Vagina (tissue), 2 donors: ENCODE results near the gene SLC2A9. TPM values are rescaled to one million over a fixed set of nuclear protein-coding genes. Genes with fewer than 3 reads are reported as not detected.

ENCODE experiments used
- DNase-seq, 2 donors: peaks; one replicate each; pipeline ENCODE4 v3.0.0-alpha.2; 2017; ENCODE audit errors: extremely low spot score in 2 of 2
- H3K27ac ChIP-seq: fragments of 200-600 bp; sonication (generic); one replicate; pipeline ENCODE4 v1.5.1; 2019
- H3K27me3 ChIP-seq: fragments of 200-600 bp; sonication (generic); one replicate; pipeline ENCODE4 v1.5.1; 2019
- H3K36me3 ChIP-seq, 2 donors: fragments of 200-600 bp; sonication (generic); one replicate each; pipeline ENCODE4 v1.5.1; 2017 to 2019
- H3K4me1 ChIP-seq: fragments of 200-600 bp; sonication (generic); one replicate; pipeline ENCODE4 v1.5.1; 2019
- H3K4me3 ChIP-seq, 2 donors: fragments of 200-600 bp; sonication (generic); 1 replicate in 1 of 2; 2 replicates in 1 of 2; pipeline ENCODE4 v1.5.1; 2016 to 2019
- H3K9me3 ChIP-seq: fragments of 200-600 bp; sonication (generic); one replicate; pipeline ENCODE4 v1.5.1; 2019
- CTCF ChIP-seq, 3 experiments: fragments of 450-650 bp in 2 of 3; fragments of 200-600 bp in 1 of 3; sonication (generic) in 1 of 3; IDR thresholded peaks; one replicate each; pipeline ENCODE4 v1.5.1; 2017 to 2019; ENCODE audit warnings: antibody characterized with exemption in 3 of 3, mild to moderate bottlenecking in 2 of 3, moderate library complexity in 2 of 3
- POLR2A ChIP-seq, 2 donors: fragments of 450-650 bp; IDR thresholded peaks; one replicate each; pipeline ENCODE4 v1.6.1; 2017; ENCODE audit warnings: antibody characterized with exemption in 2 of 2, mild to moderate bottlenecking in 2 of 2, moderate library complexity in 2 of 2
- POLR2AphosphoS5 ChIP-seq, 2 donors: sonication (generic); formaldehyde crosslinking; IDR thresholded peaks; one replicate each; pipeline ENCODE4 v1.9.0; 2017; ENCODE audit warnings: antibody characterized with exemption in 2 of 2, mild to moderate bottlenecking in 2 of 2, low read depth in 1 of 2; ENCODE audit not compliant: insufficient read depth in 1 of 2
- intact Hi-C: fragments of 100-400 bp; cut with DNase I; formaldehyde crosslinking; loops from one replicate; pipeline ENCODE4 v1.15.1; 2023
- total RNA-seq: library from RNA; depleted of rRNA; stranded (reverse); fragments of >200 nt; gene quantifications from one replicate; pipeline ENCODE4 v1.2.3, GENCODE V29; 2016

Gene SLC2A9
- total RNA-seq, 1 donor from 2014 or later, result 7.9 TPM

- no peak overlapping the region for H3K27ac ChIP-seq
- no peaks in the 10 kb centered on the region for H3K36me3 ChIP-seq
- no peaks in the 10 kb centered on the region for H3K9me3 ChIP-seq
- intact Hi-C loops, result no loop called here
- no peak for DNase-seq
- no peaks in the 10 kb centered on the region for H3K4me1 ChIP-seq
- no peak overlapping the region for H3K4me3 ChIP-seq
- no peaks in the 10 kb centered on the region for H3K27me3 ChIP-seq
- TF ChIP-seq CTCF (IDR thresholded peaks at IDR 0.05) (no peak), POLR2A (IDR thresholded peaks at IDR 0.05) (no peak), POLR2AphosphoS5 (IDR thresholded peaks at IDR 0.05; ENCODE audit: insufficient read depth in 1 of 2, low read depth in 1 of 2) (no peak)
These were observed 102.8 kb downstream of the SLC2A9 start for GRCh38 chr4:9918484-9918883.

DNA sequence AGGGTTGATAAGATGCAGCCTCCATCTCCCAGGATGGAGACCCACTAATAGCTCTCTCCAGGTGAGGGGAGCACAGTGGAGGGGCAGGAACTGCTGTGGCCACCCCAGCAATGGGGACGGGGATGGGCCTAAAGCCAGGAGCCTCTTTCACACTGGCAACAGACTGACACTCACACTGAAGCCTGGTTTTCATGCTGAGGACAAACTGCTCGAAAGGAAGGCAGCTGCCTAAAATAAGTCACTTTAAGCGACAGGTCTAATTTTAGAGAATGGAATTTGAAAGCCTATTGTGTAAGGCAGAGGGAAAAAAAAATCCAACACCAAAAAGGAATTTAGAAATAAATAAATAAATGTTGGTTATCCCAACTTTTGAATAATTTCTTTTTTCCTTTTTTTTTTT is 104.4 kb downstream of the SLC2A9 start:
- DNase-seq, result no peak
- TF ChIP-seq CTCF (IDR thresholded peaks at IDR 0.05), result no peak
- TF ChIP-seq POLR2A (IDR thresholded peaks at IDR 0.05), result no peak
- TF ChIP-seq POLR2AphosphoS5 (IDR thresholded peaks at IDR 0.05; ENCODE audit: insufficient read depth in 1 of 2, low read depth in 1 of 2), result no peak

GRCh38 chr4:9916346-9916745 is 105.0 kb downstream of the SLC2A9 start:
- intact Hi-C loops, result no loop called here
- Histone ChIP-seq H3K4me1 (no peaks in the 10 kb centered on the region), H3K27ac (no peak overlapping the region), H3K27me3 (no peaks in the 10 kb centered on the region), H3K36me3 (no peaks in the 10 kb centered on the region), H3K9me3 (no peaks in the 10 kb centered on the region), H3K4me3 (no peak overlapping the region)
- TF ChIP-seq CTCF (IDR thresholded peaks at IDR 0.05), result no peak
- TF ChIP-seq POLR2A (IDR thresholded peaks at IDR 0.05), result no peak
- no peak for TF ChIP-seq POLR2AphosphoS5 (IDR thresholded peaks at IDR 0.05; ENCODE audit: insufficient read depth in 1 of 2, low read depth in 1 of 2)
- DNase-seq, result no peak

More for the DNA sequence above, 104.4 kb downstream of the SLC2A9 start:
- H3K4me3 ChIP-seq, result no peak overlapping the region
- no peaks in the 10 kb centered on the region for H3K36me3 ChIP-seq
- no peaks in the 10 kb centered on the region for H3K4me1 ChIP-seq
- no peaks in the 10 kb centered on the region for H3K27me3 ChIP-seq
- no peaks in the 10 kb centered on the region for H3K9me3 ChIP-seq
- intact Hi-C loops, result no loop called here
- no peak overlapping the region for H3K27ac ChIP-seq

DNA sequence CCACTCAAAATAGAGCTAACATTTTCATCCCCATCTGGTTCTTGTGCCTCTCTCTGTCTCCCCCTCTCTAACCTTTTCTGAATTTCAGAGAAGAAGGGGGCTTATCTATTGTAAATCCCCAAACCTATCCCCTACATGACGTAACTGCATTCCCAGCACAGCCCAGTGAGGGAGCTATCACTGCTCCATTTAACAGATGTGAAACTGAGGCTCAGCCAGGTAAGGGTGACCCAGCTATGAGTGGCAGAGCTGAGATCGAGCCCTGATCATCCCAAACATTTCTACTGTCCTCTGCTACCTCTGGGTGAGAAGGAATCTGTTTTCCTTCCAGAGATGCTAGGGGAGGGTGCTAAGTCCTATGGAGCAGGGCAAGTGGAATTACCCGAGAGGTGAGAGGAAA is 107.5 kb downstream of the SLC2A9 start:
- no peaks in the 10 kb centered on the region for H3K27me3 ChIP-seq
- no peak for DNase-seq
- H3K9me3 ChIP-seq, result no peaks in the 10 kb centered on the region
- H3K36me3 ChIP-seq, result no peaks in the 10 kb centered on the region
- H3K4me1 ChIP-seq, result no peaks in the 10 kb centered on the region
- intact Hi-C loops, result no loop called here
- TF ChIP-seq POLR2AphosphoS5 (IDR thresholded peaks at IDR 0.05; ENCODE audit: insufficient read depth in 1 of 2, low read depth in 1 of 2) (no peak), POLR2A (IDR thresholded peaks at IDR 0.05) (no peak)
- H3K4me3 ChIP-seq, result no peak overlapping the region
- no peak overlapping the region for H3K27ac ChIP-seq

DNA sequence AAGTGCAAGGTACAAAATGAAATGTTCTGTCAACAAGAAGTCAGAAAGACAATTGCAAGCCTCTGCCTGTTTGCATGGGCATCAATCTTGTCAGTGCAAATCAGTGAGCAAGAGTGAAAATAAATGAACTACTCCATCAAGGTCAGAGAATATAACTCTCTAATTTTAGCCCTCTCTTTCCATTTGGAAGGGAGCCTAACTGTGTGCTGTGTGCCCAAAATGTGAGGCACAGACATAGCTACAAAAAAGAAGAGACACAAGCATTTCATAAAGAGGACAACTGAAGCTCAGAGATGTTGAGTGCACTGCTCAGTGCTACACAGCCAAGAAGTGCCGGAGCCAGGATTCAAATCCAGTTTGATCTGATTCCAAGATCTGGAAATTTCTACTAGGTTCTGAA is 114.3 kb downstream of the SLC2A9 start:
- Histone ChIP-seq H3K9me3 (no peaks in the 10 kb centered on the region), H3K4me1 (no peaks in the 10 kb centered on the region), H3K4me3 (no peak overlapping the region), H3K36me3 (no peaks in the 10 kb centered on the region), H3K27ac (no peak overlapping the region), H3K27me3 (no peaks in the 10 kb centered on the region)
- DNase-seq, result no peak
- TF ChIP-seq CTCF (IDR thresholded peaks at IDR 0.05), result no peak
- TF ChIP-seq POLR2A (IDR thresholded peaks at IDR 0.05), result no peak
- no peak for TF ChIP-seq POLR2AphosphoS5 (IDR thresholded peaks at IDR 0.05; ENCODE audit: insufficient read depth in 1 of 2, low read depth in 1 of 2)
- intact Hi-C loops, result no loop called here
